Measurements from ENCODE around the gene ENPP7.

Gene ENPP7

GRCh38 chr17:79704691-79705090, 26.1 kb upstream of the ENPP7 start:
- no peak for DNase-seq

DNA sequence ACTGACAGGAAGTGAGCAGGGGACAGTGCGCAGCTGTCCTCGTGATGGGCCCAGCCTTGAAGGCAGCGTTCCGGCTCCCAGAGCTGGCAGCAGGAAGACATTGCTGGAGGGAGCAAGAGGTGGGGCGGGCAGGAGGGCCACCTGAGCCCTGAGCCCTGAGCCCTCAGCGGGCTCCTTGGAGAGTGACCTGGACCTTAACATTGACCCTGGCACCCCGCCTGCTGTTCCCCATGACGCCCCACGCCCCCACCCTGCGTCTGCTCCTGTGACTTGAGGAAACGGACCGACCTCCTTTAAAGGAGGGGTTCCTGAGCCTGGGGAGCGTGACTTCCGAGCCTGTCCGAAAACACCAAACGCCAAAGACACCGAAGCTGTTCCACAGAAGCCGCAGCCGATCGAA, 25.1 kb upstream of the ENPP7 start:
- DNase-seq: no peak

GRCh38 chr17:79706931-79707850, 23.6 kb upstream of the ENPP7 start:
- no peak for DNase-seq

GRCh38 chr17:79707931-79708891, 22.5 kb upstream of the ENPP7 start:
- DNase-seq: peak; percentile 38 to 50

DNA sequence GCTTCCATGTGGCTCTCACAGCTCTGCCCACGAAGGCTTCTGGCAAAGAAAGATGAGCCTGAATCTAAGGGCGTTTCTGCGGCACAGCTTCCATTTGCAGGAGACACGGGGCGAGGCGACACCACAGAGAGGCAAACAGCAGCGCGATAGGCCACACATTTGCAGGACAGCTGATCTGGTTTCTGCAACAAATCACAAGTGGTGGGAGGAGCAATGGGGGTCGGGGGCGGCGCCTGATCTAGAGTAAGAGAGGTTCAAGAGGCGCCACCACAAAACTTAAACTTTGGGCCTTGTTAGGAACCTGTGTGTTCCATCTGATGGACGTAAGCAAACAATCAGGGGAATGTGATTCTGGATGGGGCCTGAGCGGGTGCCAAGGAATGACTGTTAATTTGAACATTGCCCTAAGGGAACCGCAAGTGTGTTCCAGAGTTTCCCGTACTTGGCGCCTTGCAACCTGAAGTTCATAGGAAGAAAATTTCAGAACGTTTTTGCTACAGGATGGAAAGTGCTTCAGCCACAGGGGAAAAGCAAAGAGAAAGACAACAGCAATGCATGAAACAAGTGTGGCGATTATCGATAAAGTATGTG, 18.9 kb upstream of the ENPP7 start:
- DNase-seq: no peak

DNA sequence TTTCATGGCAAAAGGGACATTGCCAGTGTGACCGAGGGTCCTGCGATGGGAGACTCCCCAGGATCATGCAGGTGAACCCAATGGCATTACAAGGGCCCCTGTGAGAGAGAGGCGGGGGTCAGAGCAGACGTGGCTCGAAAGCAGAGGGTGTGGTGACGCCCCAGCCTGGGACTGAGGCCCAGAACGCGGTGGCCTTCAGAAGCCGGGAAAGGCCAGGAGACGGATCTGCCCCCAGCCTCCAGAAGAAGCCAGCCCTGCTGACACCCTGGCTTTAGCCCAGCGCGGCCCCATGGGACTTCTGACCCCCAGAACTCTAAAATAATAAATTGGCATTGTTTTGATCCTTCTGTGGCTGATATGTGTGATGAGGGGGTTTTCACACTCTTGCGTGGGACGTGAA, 17.4 kb upstream of the ENPP7 start:
- DNase-seq: no peak

DNA sequence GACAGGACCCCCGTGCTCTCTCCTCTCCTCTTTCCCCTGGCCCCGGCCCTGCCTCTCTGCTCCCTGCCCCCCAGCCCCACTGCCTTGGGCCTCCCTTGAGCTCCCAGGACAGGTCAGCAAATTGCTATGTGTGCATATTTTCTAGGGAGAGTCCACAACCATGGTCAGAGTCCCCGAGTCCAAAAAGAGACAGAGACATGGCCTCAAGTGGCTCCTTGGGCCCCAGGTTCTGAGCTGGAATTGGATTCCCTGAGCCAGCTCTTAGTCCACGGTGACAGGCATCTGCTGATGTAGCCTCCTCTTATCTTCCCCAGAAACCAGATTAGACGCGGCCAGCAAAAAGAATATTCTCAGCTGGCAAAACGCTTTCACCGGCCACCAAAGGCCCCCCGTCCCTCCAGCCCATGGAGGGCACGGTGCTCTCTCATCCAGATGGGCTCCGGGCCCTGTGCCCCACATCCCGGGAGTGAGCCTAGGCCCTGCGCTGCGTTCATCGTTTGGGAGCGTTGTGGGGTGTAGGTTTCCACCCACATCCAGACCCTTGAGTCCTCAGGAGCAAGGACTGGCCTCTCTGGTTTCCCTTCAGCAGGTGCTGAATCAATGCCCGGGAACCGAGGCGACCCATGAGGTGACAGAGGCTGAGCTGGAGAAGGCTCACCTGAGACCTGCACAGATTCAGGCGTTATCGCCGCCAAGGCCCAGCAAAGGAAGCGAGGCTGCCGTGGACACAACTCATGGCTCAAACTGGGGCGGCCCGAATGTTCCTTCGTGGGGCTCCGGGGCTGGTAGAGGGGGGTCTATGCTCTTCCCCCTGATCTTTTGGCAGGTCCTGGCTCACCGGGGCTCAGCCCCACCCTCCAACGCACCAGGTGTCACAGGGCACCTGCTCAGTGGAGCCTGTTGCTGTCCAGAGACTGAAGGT, 16.3 kb upstream of the ENPP7 start:
- DNase-seq: no peak

GRCh38 chr17:79715098-79715942, 15.4 kb upstream of the ENPP7 start:
- DNase-seq: no peak

GRCh38 chr17:79715943-79716797, 14.6 kb upstream of the ENPP7 start:
- no peak for DNase-seq

- no peak for DNase-seq
Measured at GRCh38 chr17:79720705-79721292, 9.9 kb upstream of the ENPP7 start.

DNA sequence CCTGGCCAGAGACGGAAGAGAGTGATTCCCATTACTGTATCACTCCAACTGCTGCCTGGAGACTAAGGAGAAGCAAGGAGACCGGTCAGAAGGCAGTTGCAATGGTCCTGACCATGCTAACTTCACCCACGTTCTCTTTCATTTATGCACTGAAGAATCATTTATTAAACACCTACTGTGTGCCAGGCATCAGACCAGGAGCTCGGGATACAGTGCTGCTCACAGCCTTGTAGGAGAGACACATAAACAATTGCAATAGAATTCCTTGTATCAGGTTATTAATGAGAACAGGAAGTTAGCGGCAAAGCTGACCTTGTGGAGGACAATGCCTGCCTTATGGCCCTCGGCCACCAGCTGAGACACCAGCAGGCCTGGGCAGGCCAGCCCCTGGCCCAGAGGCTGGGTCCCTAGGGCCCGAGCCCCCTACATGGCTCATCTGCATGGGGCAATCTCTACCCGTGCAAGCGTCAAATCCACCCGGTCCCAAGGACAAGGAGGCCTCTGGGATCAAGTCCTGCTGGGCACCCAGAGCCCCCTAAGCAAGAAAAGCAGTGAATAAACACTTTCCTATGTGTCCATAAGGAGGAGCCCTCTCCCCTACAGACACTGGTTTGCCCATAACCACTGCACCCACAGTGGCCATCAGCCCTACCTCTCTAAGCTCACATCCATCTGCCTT, 8.6 kb upstream of the ENPP7 start:
- DNase-seq: no peak

- DNase-seq: no peak
Measured at GRCh38 chr17:79722787-79723186, 8.0 kb upstream of the ENPP7 start.

DNA sequence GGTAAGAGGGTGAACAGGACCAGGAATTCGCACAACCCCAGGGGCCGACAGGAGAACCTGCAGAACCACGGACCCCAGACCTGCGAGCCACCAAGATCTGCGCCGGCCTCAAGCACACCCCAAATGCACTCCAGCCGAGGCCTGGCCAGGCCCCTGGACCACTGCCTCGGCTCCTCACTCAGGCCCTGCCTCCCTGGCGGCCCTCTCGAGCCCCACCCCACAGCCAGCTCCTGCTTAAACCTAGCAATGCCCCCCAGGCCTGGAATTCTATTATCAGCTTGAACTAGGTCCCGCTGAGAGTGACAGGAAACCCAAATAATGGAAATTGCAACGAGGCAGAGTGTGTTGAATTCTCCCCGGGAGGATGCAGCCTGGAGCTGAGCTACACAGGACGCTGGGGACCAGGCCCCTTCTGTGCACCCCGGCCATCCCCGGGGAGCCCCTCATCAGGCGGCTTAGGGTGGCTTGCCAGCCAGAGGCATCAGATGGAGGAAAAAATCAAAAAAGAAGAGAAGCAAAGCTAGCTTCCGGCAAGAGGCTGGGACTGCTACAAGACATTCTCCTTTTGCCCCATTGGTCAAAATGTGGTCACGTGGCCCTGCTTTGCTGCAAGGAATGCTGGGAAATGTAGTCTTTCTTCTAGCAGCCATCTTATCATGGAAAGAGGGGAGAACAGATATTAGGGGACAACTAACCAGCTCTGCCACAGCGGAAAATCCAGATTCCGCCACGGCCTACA, 2.4 kb upstream of the ENPP7 start:
- peak; percentile 88 to 94 for DNase-seq

- DNase-seq: no peak
Measured at GRCh38 chr17:79728908-79729471, 1.8 kb upstream of the ENPP7 start.

DNA sequence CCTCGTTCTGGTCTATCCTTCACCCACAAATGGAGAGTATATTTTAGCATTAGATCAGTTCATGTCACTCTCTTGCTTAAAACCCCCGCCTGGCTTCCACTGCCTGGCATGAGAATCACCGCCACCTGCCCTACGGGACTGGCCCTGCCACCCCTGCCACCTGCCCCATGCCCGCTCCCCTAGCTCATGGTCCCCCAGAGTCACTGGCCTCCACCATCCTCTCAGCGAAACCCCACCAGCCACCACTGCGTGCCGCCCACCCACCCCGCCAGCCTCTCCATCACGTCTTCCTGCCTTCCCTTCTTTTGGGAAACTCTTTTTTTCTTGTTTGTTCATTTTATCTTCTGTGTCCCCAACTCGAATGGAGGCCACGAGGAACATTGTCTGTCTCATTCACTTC, 982 bp upstream of the ENPP7 start:
- no peak for DNase-seq

GRCh38 chr17:79730437-79730768, 340 bp upstream of the ENPP7 start:
- no peak for DNase-seq

GRCh38 chr17:79732254-79732653, 1.5 kb downstream of the ENPP7 start:
- DNase-seq: no peak
